ENCODE results near the gene CSTB. TPM values are rescaled to one million over a fixed set of nuclear protein-coding genes. Genes with fewer than 3 reads are reported as not detected.
A peak's percentile ranks its signal among the peaks of the same experiment; 100 is the strongest.

Gene CSTB
- total and polyA plus RNA-seq, 8 donors: 7.4 to 35.6 (median 14.1) TPM

- no peak overlapping the region for H3K4me3 ChIP-seq
- peaks cover 0 to 8% (median 5%) of the 10 kb centered on the region in 3 donors for H3K36me3 ChIP-seq
- TF ChIP-seq CTCF (IDR thresholded peaks at IDR 0.05): no peak
- H3K9me3 ChIP-seq: no peaks in the 10 kb centered on the region
- no peak for FAIRE-seq
- H3K27me3 ChIP-seq: no peaks in the 10 kb centered on the region
- H3K27ac ChIP-seq: no peak overlapping the region
- H3K4me1 ChIP-seq: peaks cover 0 to 8% (median 0%) of the 10 kb centered on the region in 3 donors
- 93 to 97% methylated on average over 5 of the region's 5 CpGs for WGBS, 2 donors
- no peak for ATAC-seq
- intact Hi-C loops (cut with DNase I): loop anchor here in 1 of 3 donors (10.0 kb wide), 1 partner anchor 53 kb away; no protein-coding TSS in a partner anchor
- DNase-seq: peak in 1 of 6 donors; percentile 41
These were observed 1.8 kb upstream of the CSTB start for GRCh38 chr21:43777953-43778352.

GRCh38 chr21:43775190-43775589 lies 918 bp downstream of the CSTB start:
- no peak for TF ChIP-seq CTCF (IDR thresholded peaks at IDR 0.05)
- H3K27me3 ChIP-seq: no peaks in the 10 kb centered on the region
- no peak for ATAC-seq
- no peak for FAIRE-seq
- DNase-seq: peak in 1 of 6 donors; percentile 57
- 67 to 73% methylated on average over 12 of the region's 12 CpGs for WGBS, 2 donors
- H3K27ac ChIP-seq: peak overlapping the region in 2 of 4 donors; percentile 68 to 83
- H3K36me3 ChIP-seq: peaks cover 0 to 8% (median 5%) of the 10 kb centered on the region in 3 donors
- H3K4me3 ChIP-seq: peak overlapping the region; percentile 73 to 89 (median 88)
- intact Hi-C loops (cut with DNase I): loop anchor here in 1 of 3 donors (10.0 kb wide), 1 partner anchor 50 kb away; no protein-coding TSS in a partner anchor
- H3K9me3 ChIP-seq: no peaks in the 10 kb centered on the region
- H3K4me1 ChIP-seq: peaks cover 0 to 8% (median 0%) of the 10 kb centered on the region in 3 donors

GRCh38 chr21:43774163-43774562 lies 1.9 kb downstream of the CSTB start:
- intact Hi-C loops (cut with DNase I): loop anchor here in 1 of 3 donors (10.0 kb wide), 1 partner anchor 49 kb away; no protein-coding TSS in a partner anchor
- 97% methylated on average over 10 of the region's 10 CpGs for WGBS, 2 donors
- DNase-seq (peak in 1 of 6 donors; percentile 32), ATAC-seq (no peak), FAIRE-seq (no peak)
- no peak for TF ChIP-seq CTCF (IDR thresholded peaks at IDR 0.05)
- Histone ChIP-seq H3K9me3 (no peaks in the 10 kb centered on the region), H3K27me3 (no peaks in the 10 kb centered on the region), H3K36me3 (peaks cover 0 to 8% (median 5%) of the 10 kb centered on the region in 3 donors), H3K27ac (no peak overlapping the region), H3K4me1 (peaks cover 0 to 8% (median 0%) of the 10 kb centered on the region in 3 donors), H3K4me3 (no peak overlapping the region)

GRCh38 chr21:43772425-43772821 lies 3.7 kb downstream of the CSTB start:
- DNase-seq: no peak
- TF ChIP-seq CTCF (IDR thresholded peaks at IDR 0.05): no peak
- H3K27ac ChIP-seq: no peak overlapping the region
- H3K4me3 ChIP-seq: no peak overlapping the region
- no peak for ATAC-seq
- no peaks in the 10 kb centered on the region for H3K9me3 ChIP-seq
- no peak for FAIRE-seq
- no peaks in the 10 kb centered on the region for H3K27me3 ChIP-seq
- peaks cover 0 to 14% (median 0%) of the 10 kb centered on the region in 3 donors for H3K4me1 ChIP-seq
- peaks cover 0 to 8% (median 5%) of the 10 kb centered on the region in 3 donors for H3K36me3 ChIP-seq
- 80 to 81% methylated on average over 6 of the region's 6 CpGs for WGBS, 2 donors
- intact Hi-C loops (cut with DNase I): loop anchor here in 1 of 3 donors (10.0 kb wide), 1 partner anchor 48 kb away; no protein-coding TSS in a partner anchor
